ENCODE data around the gene TBC1D22A.

DNA sequence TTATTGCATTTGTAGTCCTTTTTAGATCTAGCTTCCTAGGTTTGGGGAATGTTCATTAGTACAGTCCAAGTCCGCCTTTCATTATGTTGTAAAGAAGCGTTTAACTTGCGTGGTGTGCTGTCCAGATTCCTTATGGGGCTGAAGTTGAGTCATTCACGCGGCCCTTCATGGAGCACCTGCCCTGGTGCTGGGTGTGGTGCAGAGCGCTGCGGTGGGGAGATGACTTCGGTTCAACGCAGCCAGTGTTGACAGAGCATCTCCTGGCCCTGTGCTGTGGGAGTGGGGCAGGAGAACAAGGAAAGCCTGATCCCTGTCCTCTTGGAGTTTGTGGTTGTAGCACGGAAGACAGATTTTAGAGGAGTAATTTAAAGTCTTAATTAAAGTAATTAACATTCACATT is 152.0 kb downstream of the TBC1D22A start:
- TF ChIP-seq, protein P1, sequence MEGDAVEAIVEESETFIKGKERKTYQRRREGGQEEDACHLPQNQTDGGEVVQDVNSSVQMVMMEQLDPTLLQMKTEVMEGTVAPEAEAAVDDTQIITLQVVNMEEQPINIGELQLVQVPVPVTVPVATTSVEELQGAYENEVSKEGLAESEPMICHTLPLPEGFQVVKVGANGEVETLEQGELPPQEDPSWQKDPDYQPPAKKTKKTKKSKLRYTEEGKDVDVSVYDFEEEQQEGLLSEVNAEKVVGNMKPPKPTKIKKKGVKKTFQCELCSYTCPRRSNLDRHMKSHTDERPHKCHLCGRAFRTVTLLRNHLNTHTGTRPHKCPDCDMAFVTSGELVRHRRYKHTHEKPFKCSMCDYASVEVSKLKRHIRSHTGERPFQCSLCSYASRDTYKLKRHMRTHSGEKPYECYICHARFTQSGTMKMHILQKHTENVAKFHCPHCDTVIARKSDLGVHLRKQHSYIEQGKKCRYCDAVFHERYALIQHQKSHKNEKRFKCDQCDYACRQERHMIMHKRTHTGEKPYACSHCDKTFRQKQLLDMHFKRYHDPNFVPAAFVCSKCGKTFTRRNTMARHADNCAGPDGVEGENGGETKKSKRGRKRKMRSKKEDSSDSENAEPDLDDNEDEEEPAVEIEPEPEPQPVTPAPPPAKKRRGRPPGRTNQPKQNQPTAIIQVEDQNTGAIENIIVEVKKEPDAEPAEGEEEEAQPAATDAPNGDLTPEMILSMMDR (IDR thresholded peaks at IDR 0.05): no peak
- TF ChIP-seq POLR2A (IDR thresholded peaks at IDR 0.05) (no peak), POLR2AphosphoS5 (IDR thresholded peaks at IDR 0.05) (no peak)
